CD4-positive, CD25-positive, alpha-beta regulatory T cell (primary cell): ENCODE measurements around the gene RNF19B. TPM values are rescaled to one million over a fixed set of nuclear protein-coding genes. Genes with fewer than 3 reads are reported as not detected.

Experiments used
- ATAC-seq, 2 donors: fragments of 150-1000 bp; cut with Tn5 transposase; one replicate each; pipeline ENCODE4 v1.10.0; 2021; ENCODE audit warnings: low read depth in 2 of 2, moderate number of reproducible peaks in 2 of 2, moderate library complexity in 1 of 2
- DNase-seq, 3 donors: peaks; one replicate each; pipeline versions ENCODE4 v3.0.0 to v3.0.0-alpha.2; 2012 to 2022; ENCODE audit warnings: mixed read lengths in 1 of 3
- H3K27ac ChIP-seq: one replicate; pipeline ENCODE4 v1.7.0; 2013; ENCODE audit warnings: mild to moderate bottlenecking, low read length; ENCODE audit not compliant: insufficient read depth, poor library complexity, severe bottlenecking
- H3K27me3 ChIP-seq: one replicate; pipeline ENCODE4 v1.7.0; 2013; ENCODE audit warnings: low read length; ENCODE audit not compliant: control insufficient read depth, insufficient read depth
- H3K36me3 ChIP-seq: one replicate; pipeline ENCODE4 v1.7.0; 2013; ENCODE audit warnings: mild to moderate bottlenecking, low read length, moderate library complexity; ENCODE audit not compliant: control insufficient read depth, insufficient read depth
- H3K4me1 ChIP-seq: 2 replicates; pipeline ENCODE4 v1.7.0; 2013; ENCODE audit warnings: mild to moderate bottlenecking, low read length; ENCODE audit not compliant: insufficient read depth, control insufficient read depth, poor library complexity, severe bottlenecking
- H3K4me3 ChIP-seq: one replicate; pipeline ENCODE4 v1.7.0; 2013; ENCODE audit warnings: low read depth, mild to moderate bottlenecking, low read length, moderate library complexity
- H3K9me3 ChIP-seq, 2 experiments: 1 replicate in 1 of 2; 2 replicates in 1 of 2; pipeline ENCODE4 v1.7.0; 2013; ENCODE audit warnings: low read length in 2 of 2, mild to moderate bottlenecking in 1 of 2, moderate library complexity in 1 of 2; ENCODE audit not compliant: control insufficient read depth in 2 of 2
- H3K27ac Mint-ChIP-seq, 3 donors: one replicate each; pipeline ENCODE4 v1.8.0; 2020 to 2022; ENCODE audit warnings: mild to moderate bottlenecking in 3 of 3, mixed read lengths in 3 of 3, moderate library complexity in 2 of 3
- H3K27me3 Mint-ChIP-seq: one replicate; pipeline ENCODE4 v1.8.0; 2022; ENCODE audit warnings: mild to moderate bottlenecking, mixed read lengths
- H3K36me3 Mint-ChIP-seq: one replicate; pipeline ENCODE4 v1.8.0; 2020; ENCODE audit warnings: mixed read lengths
- H3K4me1 Mint-ChIP-seq, 4 donors: one replicate each; pipeline ENCODE4 v1.8.0; 2020 to 2022; ENCODE audit warnings: mixed read lengths in 4 of 4, mild to moderate bottlenecking in 1 of 4
- H3K4me3 Mint-ChIP-seq, 4 donors: one replicate each; pipeline ENCODE4 v1.8.0; 2020 to 2022; ENCODE audit warnings: mild to moderate bottlenecking in 4 of 4, mixed read lengths in 4 of 4, moderate library complexity in 3 of 4
- H3K9me3 Mint-ChIP-seq, 7 donors: one replicate each; pipeline ENCODE4 v1.8.0; 2020 to 2022; ENCODE audit warnings: mixed read lengths in 7 of 7, mild to moderate bottlenecking in 3 of 7, moderate library complexity in 2 of 7
- polyA plus RNA-seq, 4 donors: library from polyadenylated mRNA; unstranded; fragments of 300-500 nt; fragmentation: Illumina TruSeq; gene quantifications; one replicate each; pipeline ENCODE4 v1.2.3, GENCODE V29; 2021
- total RNA-seq: library from RNA; stranded (reverse); gene quantifications from one replicate; pipeline ENCODE4 v1.2.3, GENCODE V29; 2022

The RNF19B gene
- total and polyA plus RNA-seq, 5 donors from 2014 or later, result 2.0 to 44.9 (median 2.4) TPM

- peaks cover 54% of the 10 kb centered on the region for H3K27me3 Mint-ChIP-seq
- H3K4me3 Mint-ChIP-seq, result no peak overlapping the region
- Histone ChIP-seq H3K9me3 (no peaks in the 10 kb centered on the region), H3K27ac (no peak overlapping the region), H3K27me3 (peaks cover 12% of the 10 kb centered on the region), H3K36me3 (no peaks in the 10 kb centered on the region), H3K4me1 (peaks cover 10% of the 10 kb centered on the region), H3K4me3 (no peak overlapping the region)
- ATAC-seq (no peak), DNase-seq (no peak)
- H3K27ac Mint-ChIP-seq, result no peak overlapping the region
- H3K36me3 Mint-ChIP-seq, result no peaks in the 10 kb centered on the region
- no peaks in the 10 kb centered on the region for H3K9me3 Mint-ChIP-seq
- H3K4me1 Mint-ChIP-seq, result peaks cover 0 to 9% (median 3%) of the 10 kb centered on the region in 4 donors
These were observed 60.4 kb downstream of the RNF19B start for GRCh38 chr1:32903991-32904785.

GRCh38 chr1:32902535-32902920, 62.1 kb downstream of the RNF19B start:
- Mint-ChIP-seq H3K27ac (peak overlapping the region in 1 of 3 donors; percentile 70), H3K4me3 (peak overlapping the region in 2 of 4 donors; percentile 66 to 68), H3K9me3 (no peaks in the 10 kb centered on the region), H3K36me3 (no peaks in the 10 kb centered on the region), H3K4me1 (peaks cover 0 to 9% (median 3%) of the 10 kb centered on the region in 4 donors), H3K27me3 (peaks cover 69% of the 10 kb centered on the region)
- Histone ChIP-seq H3K4me3 (no peak overlapping the region), H3K36me3 (no peaks in the 10 kb centered on the region), H3K9me3 (no peaks in the 10 kb centered on the region), H3K27me3 (peaks cover 14% of the 10 kb centered on the region), H3K4me1 (peaks cover 10% of the 10 kb centered on the region), H3K27ac (no peak overlapping the region)
- no peak for ATAC-seq
- DNase-seq, result no peak

GRCh38 chr1:32901823-32902534, 62.6 kb downstream of the RNF19B start:
- Histone ChIP-seq H3K4me3 (no peak overlapping the region), H3K4me1 (peaks cover 10% of the 10 kb centered on the region), H3K9me3 (no peaks in the 10 kb centered on the region), H3K36me3 (no peaks in the 10 kb centered on the region), H3K27ac (no peak overlapping the region), H3K27me3 (peaks cover 11% of the 10 kb centered on the region)
- Mint-ChIP-seq H3K9me3 (no peaks in the 10 kb centered on the region), H3K36me3 (no peaks in the 10 kb centered on the region), H3K27me3 (peaks cover 73% of the 10 kb centered on the region), H3K27ac (no peak overlapping the region), H3K4me1 (peaks cover 0 to 9% (median 3%) of the 10 kb centered on the region in 4 donors), H3K4me3 (peak overlapping the region in 3 of 4 donors; percentile 15 to 81 (median 66))
- ATAC-seq (no peak), DNase-seq (no peak)

GRCh38 chr1:32900956-32901822, 63.4 kb downstream of the RNF19B start, which contains the start of gene TMEM54:
Gene TMEM54, minus strand, starts transcription at chr1:32901389. Its CDS starts 151 bp downstream, at chr1:32901238.
- no peaks in the 10 kb centered on the region for H3K9me3 Mint-ChIP-seq
- Histone ChIP-seq H3K27ac (no peak within 1 kb of the TSS), H3K36me3 (no peaks in the 10 kb centered on the region), H3K4me1 (peaks cover 10% of the 10 kb centered on the region), H3K4me3 (no peak within 1 kb of the TSS), H3K27me3 (peaks cover 11% of the 10 kb centered on the region), H3K9me3 (no peaks in the 10 kb centered on the region)
- H3K4me3 Mint-ChIP-seq, result peak within 1 kb of the TSS in 3 of 4 donors; percentile 66 to 81 (median 68)
- DNase-seq, result no peak
- no peaks in the 10 kb centered on the region for H3K36me3 Mint-ChIP-seq
- H3K4me1 Mint-ChIP-seq, result peaks cover 0 to 9% (median 4%) of the 10 kb centered on the region in 4 donors
- H3K27ac Mint-ChIP-seq, result no peak within 1 kb of the TSS
- H3K27me3 Mint-ChIP-seq, result peaks cover 80% of the 10 kb centered on the region
- peak in 1 of 2 donors; percentile 22 for ATAC-seq

GRCh38 chr1:32900371-32900955, 64.1 kb downstream of the RNF19B start:
- H3K4me3 Mint-ChIP-seq, result peak overlapping the region in 3 of 4 donors; percentile 36 to 72 (median 68)
- peaks cover 10% of the 10 kb centered on the region for H3K4me1 ChIP-seq
- peaks cover 86% of the 10 kb centered on the region for H3K27me3 Mint-ChIP-seq
- H3K27ac ChIP-seq, result no peak overlapping the region
- ATAC-seq (no peak), DNase-seq (no peak)
- H3K4me3 ChIP-seq, result no peak overlapping the region
- H3K27ac Mint-ChIP-seq, result no peak overlapping the region
- peaks cover 11% of the 10 kb centered on the region for H3K27me3 ChIP-seq
- H3K36me3 Mint-ChIP-seq, result no peaks in the 10 kb centered on the region
- H3K9me3 ChIP-seq, result no peaks in the 10 kb centered on the region
- peaks cover 0 to 12% (median 5%) of the 10 kb centered on the region in 4 donors for H3K4me1 Mint-ChIP-seq
- no peaks in the 10 kb centered on the region for H3K9me3 Mint-ChIP-seq
- H3K36me3 ChIP-seq, result no peaks in the 10 kb centered on the region

- Mint-ChIP-seq H3K27ac (no peak overlapping the region), H3K27me3 (peaks cover 85% of the 10 kb centered on the region), H3K4me3 (peak overlapping the region in 1 of 4 donors; percentile 72), H3K4me1 (peaks cover 0 to 12% (median 5%) of the 10 kb centered on the region in 4 donors), H3K36me3 (no peaks in the 10 kb centered on the region), H3K9me3 (no peaks in the 10 kb centered on the region)
- Histone ChIP-seq H3K9me3 (no peaks in the 10 kb centered on the region), H3K27me3 (peaks cover 11% of the 10 kb centered on the region), H3K4me1 (peaks cover 10% of the 10 kb centered on the region), H3K4me3 (no peak overlapping the region), H3K36me3 (no peaks in the 10 kb centered on the region), H3K27ac (no peak overlapping the region)
- no peak for DNase-seq
- ATAC-seq, result no peak
These were observed 64.9 kb downstream of the RNF19B start for GRCh38 chr1:32899586-32900296.
